ENCODE results near the gene CFAP74. TPM values are rescaled to one million over a fixed set of nuclear protein-coding genes. Genes with fewer than 3 reads are reported as not detected.

CFAP74 gene
- total and polyA plus RNA-seq, 9 of the 15 experiments (the other 6 are each of a cell fraction or from before 2014, with no cell fraction given) = 0.03 to 0.15 (median 0.05) TPM; not detected in 6

DNA sequence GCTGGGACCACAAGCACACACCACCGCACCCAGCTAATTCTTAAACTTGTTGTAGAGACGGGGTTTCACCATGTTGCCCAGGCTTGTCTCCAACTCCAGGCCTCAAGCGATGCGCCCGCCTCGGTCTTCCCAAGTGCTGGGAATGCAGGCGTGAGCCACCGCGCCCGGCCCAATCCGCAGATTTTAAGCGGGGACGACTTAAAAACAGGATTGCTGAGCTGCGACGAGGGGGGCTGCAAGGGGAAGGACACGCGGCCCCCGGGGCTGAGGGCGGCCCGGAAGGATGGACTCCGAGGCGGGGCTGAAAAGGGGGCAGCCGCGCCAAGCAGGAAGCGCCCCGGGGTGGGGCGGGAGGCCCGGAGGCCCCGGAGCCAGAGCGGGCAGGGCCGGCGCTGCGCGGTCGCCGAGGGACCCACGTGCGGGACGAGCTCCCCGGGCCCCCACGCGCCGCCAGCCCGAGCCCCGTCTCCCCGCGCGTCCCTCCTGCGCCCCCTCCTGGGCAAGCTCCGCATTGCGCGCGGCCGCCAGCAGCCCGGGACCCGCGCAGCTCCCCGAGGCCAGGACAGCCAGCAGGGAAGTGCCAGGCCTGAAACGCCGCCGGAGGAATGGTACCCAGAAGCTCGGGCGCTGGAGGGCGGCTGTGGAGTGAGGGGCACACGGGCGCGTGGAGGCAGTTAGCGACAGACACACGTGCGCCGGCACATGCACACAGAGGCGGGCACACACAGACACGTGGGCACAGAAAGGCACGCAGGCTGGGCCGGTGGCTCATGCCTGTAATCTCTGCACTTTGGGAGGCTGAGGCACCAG is 41.1 kb upstream of the CFAP74 start (continued):
- TF ChIP-seq, protein P1, sequence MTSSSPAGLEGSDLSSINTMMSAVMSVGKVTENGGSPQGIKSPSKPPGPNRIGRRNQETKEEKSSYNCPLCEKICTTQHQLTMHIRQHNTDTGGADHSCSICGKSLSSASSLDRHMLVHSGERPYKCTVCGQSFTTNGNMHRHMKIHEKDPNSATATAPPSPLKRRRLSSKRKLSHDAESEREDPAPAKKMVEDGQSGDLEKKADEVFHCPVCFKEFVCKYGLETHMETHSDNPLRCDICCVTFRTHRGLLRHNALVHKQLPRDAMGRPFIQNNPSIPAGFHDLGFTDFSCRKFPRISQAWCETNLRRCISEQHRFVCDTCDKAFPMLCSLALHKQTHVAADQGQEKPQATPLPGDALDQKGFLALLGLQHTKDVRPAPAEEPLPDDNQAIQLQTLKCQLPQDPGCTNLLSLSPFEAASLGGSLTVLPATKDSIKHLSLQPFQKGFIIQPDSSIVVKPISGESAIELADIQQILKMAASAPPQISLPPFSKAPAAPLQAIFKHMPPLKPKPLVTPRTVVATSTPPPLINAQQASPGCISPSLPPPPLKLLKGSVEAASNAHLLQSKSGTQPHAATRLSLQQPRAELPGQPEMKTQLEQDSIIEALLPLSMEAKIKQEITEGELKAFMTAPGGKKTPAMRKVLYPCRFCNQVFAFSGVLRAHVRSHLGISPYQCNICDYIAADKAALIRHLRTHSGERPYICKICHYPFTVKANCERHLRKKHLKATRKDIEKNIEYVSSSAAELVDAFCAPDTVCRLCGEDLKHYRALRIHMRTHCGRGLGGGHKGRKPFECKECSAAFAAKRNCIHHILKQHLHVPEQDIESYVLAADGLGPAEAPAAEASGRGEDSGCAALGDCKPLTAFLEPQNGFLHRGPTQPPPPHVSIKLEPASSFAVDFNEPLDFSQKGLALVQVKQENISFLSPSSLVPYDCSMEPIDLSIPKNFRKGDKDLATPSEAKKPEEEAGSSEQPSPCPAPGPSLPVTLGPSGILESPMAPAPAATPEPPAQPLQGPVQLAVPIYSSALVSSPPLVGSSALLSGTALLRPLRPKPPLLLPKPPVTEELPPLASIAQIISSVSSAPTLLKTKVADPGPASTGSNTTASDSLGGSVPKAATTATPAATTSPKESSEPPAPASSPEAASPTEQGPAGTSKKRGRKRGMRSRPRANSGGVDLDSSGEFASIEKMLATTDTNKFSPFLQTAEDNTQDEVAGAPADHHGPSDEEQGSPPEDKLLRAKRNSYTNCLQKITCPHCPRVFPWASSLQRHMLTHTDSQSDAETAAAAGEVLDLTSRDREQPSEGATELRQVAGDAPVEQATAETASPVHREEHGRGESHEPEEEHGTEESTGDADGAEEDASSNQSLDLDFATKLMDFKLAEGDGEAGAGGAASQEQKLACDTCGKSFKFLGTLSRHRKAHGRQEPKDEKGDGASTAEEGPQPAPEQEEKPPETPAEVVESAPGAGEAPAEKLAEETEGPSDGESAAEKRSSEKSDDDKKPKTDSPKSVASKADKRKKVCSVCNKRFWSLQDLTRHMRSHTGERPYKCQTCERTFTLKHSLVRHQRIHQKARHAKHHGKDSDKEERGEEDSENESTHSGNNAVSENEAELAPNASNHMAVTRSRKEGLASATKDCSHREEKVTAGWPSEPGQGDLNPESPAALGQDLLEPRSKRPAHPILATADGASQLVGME (CRISPR knock-in tag; IDR thresholded peaks at IDR 0.05) = no peak
- TF ChIP-seq SMC3 (conservative IDR thresholded peaks at IDR 0.05; ENCODE audit: insufficient read depth, low read depth, low read length) (peak; percentile 82), IFI16 (CRISPR knock-in tag; IDR thresholded peaks at IDR 0.05) (no peak), SRF (CRISPR knock-in tag; IDR thresholded peaks at IDR 0.05) (no peak), FOXK2 (conservative IDR thresholded peaks at IDR 0.05 in 1 of 2, IDR thresholded peaks at IDR 0.05 in 1 of 2; ENCODE audit: low read depth in 2 of 2) (no peak), JUND (IDR thresholded peaks at IDR 0.05; ENCODE audit: borderline replicate concordance, low read depth, low read length) (no peak), JUND (tag; IDR thresholded peaks at IDR 0.05; ENCODE audit: borderline replicate concordance, low read depth, low read length) (no peak; the same call in 2 of the 3 replicates), RB1 (IDR thresholded peaks at IDR 0.05; ENCODE audit: low read depth) (peak; percentile 91), CTCF (IDR thresholded peaks at IDR 0.05 in 2 of 3, conservative IDR thresholded peaks at IDR 0.05 in 1 of 3; ENCODE audit: insufficient read depth in 2 of 3, low read depth in 1 of 3, low read length in 3 of 3) (peak; percentile 71 to 94 (median 82)), LEF1 (IDR thresholded peaks at IDR 0.05) (no peak), SIRT6 (IDR thresholded peaks at IDR 0.05; ENCODE audit: low read depth, low read length) (no peak), ETS1 (conservative IDR thresholded peaks at IDR 0.05; ENCODE audit: control insufficient read depth, low read depth, low read length) (peak; percentile 35; the same call in 1 of the 2 replicates), TRIM24 (IDR thresholded peaks at IDR 0.05) (no peak), ZNF3 (CRISPR knock-in tag; IDR thresholded peaks at IDR 0.05) (no peak), HMG20A (CRISPR knock-in tag; conservative IDR thresholded peaks at IDR 0.05) (no peak), ZFPM2 (CRISPR knock-in tag; IDR thresholded peaks at IDR 0.05) (no peak), ZNF551 (CRISPR knock-in tag; IDR thresholded peaks at IDR 0.05) (no peak)
- TF ChIP-seq, protein P2, sequence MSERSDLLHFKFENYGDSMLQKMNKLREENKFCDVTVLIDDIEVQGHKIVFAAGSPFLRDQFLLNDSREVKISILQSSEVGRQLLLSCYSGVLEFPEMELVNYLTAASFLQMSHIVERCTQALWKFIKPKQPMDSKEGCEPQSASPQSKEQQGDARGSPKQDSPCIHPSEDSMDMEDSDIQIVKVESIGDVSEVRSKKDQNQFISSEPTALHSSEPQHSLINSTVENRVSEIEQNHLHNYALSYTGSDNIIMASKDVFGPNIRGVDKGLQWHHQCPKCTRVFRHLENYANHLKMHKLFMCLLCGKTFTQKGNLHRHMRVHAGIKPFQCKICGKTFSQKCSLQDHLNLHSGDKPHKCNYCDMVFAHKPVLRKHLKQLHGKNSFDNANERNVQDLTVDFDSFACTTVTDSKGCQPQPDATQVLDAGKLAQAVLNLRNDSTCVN (CRISPR knock-in tag; IDR thresholded peaks at IDR 0.05) = no peak
